Glutamatergic neuron (in vitro differentiated cells): ENCODE measurements around the gene IL1RL2. TPM values are rescaled to one million over a fixed set of nuclear protein-coding genes. Genes with fewer than 3 reads are reported as not detected.

Experiments used
- DNase-seq: peaks from one replicate; pipeline ENCODE4 v3.0.0; 2022
- H3K27ac Mint-ChIP-seq: one replicate; pipeline ENCODE4 v1.8.0; 2020; ENCODE audit warnings: mild to moderate bottlenecking, mixed read lengths, inconsistent platforms; ENCODE audit not compliant: unreplicated experiment
- H3K27me3 Mint-ChIP-seq: one replicate; pipeline ENCODE4 v1.8.0; 2020; ENCODE audit warnings: mild to moderate bottlenecking, moderate library complexity, mixed read lengths, inconsistent platforms; ENCODE audit not compliant: unreplicated experiment
- H3K36me3 Mint-ChIP-seq: one replicate; pipeline ENCODE4 v1.8.0; 2020; ENCODE audit warnings: mild to moderate bottlenecking, mixed read lengths, inconsistent platforms; ENCODE audit not compliant: unreplicated experiment
- H3K4me1 Mint-ChIP-seq: one replicate; pipeline ENCODE4 v1.8.0; 2020; ENCODE audit warnings: mild to moderate bottlenecking, low read depth, mixed read lengths, inconsistent platforms; ENCODE audit not compliant: unreplicated experiment
- H3K4me3 Mint-ChIP-seq: one replicate; pipeline ENCODE4 v1.8.0; 2020; ENCODE audit warnings: mild to moderate bottlenecking, mixed read lengths, inconsistent platforms; ENCODE audit not compliant: unreplicated experiment
- H3K9me3 Mint-ChIP-seq: one replicate; pipeline ENCODE4 v1.8.0; 2020; ENCODE audit warnings: mild to moderate bottlenecking, moderate library complexity, mixed read lengths, inconsistent platforms; ENCODE audit not compliant: unreplicated experiment
- total RNA-seq: library from RNA; stranded (reverse); fragmentation: NEBNext Ultra II Directional; extraction: Animal tissue kit (Norgen Biotek cat#: 25700); gene quantifications from one replicate; pipeline ENCODE4 v1.2.1, GENCODE V29; 2021; ENCODE audit not compliant: unreplicated experiment
- TF ChIP-seq, protein P1 (sequence below): fragments of 200-600 bp; sonication (generic); IDR thresholded peaks from one replicate; pipeline ENCODE4 v1.5.0; 2021; ENCODE audit not compliant: partially characterized antibody, unreplicated experiment

IL1RL2 gene
- total RNA-seq, 1 donor from 2014 or later = not detected

DNA sequence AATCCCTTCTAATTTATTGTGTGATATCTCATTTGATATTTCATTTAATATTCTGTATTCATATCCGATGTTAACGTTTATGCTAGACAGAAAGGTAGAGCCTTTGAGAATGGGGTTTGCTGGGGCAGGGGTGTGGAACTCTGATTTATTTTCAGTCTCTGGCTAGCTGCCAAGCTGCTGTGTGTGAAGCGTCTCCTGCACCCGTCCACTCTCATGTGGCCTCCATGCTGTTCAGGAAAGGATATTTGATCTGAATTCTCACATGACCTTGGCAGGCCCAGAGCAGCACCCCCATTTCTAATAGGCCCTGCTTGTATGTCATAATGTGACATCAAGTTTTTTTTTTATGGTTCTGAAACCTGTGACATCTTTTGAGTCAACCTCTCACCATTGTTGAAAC lies 42.7 kb upstream of the IL1RL2 start:
- H3K9me3 Mint-ChIP-seq = peaks cover 7% of the 10 kb centered on the region
- no peak overlapping the region for H3K4me3 Mint-ChIP-seq
- H3K27ac Mint-ChIP-seq = no peak overlapping the region
- H3K36me3 Mint-ChIP-seq = peaks cover 10% of the 10 kb centered on the region
- H3K27me3 Mint-ChIP-seq = peaks cover 6% of the 10 kb centered on the region
- H3K4me1 Mint-ChIP-seq = no peaks in the 10 kb centered on the region
- TF ChIP-seq, protein P1, sequence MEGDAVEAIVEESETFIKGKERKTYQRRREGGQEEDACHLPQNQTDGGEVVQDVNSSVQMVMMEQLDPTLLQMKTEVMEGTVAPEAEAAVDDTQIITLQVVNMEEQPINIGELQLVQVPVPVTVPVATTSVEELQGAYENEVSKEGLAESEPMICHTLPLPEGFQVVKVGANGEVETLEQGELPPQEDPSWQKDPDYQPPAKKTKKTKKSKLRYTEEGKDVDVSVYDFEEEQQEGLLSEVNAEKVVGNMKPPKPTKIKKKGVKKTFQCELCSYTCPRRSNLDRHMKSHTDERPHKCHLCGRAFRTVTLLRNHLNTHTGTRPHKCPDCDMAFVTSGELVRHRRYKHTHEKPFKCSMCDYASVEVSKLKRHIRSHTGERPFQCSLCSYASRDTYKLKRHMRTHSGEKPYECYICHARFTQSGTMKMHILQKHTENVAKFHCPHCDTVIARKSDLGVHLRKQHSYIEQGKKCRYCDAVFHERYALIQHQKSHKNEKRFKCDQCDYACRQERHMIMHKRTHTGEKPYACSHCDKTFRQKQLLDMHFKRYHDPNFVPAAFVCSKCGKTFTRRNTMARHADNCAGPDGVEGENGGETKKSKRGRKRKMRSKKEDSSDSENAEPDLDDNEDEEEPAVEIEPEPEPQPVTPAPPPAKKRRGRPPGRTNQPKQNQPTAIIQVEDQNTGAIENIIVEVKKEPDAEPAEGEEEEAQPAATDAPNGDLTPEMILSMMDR = no peak
- DNase-seq = no peak

DNA sequence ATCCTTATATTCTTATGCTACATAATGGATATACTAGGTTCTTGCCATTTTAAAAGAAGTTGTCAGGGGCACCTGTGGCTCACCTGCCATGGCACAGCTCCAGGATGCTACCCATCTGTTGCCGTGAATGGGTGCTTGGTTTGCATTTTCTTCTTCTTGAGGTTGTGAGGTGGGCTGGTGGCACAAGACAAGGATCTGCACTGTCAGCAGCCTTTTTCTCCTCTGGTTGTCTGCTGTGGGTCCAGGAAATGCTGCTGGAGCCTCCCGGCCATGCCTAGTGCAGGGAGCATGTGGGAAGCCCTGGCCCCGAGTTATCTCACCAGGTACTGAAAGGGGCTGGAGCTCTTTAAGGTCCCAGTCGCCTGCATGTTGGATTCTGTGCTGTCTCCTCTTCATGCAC lies 41.7 kb upstream of the IL1RL2 start:
- TF ChIP-seq, protein P1 = no peak
- no peak overlapping the region for H3K4me3 Mint-ChIP-seq
- no peaks in the 10 kb centered on the region for H3K4me1 Mint-ChIP-seq

DNA sequence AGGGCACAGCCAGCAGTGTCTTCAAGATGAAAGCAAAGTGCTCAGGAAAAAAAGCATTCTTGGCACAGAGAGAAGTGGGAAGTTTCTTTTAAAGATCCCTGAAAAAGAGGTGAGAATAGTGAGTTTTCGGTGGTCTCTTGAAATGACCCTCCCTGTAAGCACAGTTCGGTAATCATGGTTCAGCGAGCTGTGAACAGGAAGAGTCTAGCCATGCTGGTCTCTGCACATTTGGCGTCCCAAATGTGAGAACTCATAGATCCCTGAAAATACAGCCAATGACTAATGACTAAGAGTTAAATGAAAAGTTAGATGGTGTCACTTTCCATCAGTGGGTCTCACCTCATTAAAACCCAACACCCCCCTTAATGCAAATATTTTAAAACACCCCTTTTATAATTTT lies 40.9 kb upstream of the IL1RL2 start:
- Mint-ChIP-seq H3K9me3 (peaks cover 5% of the 10 kb centered on the region), H3K36me3 (peaks cover 6% of the 10 kb centered on the region), H3K27ac (no peak overlapping the region), H3K4me1 (no peaks in the 10 kb centered on the region), H3K27me3 (peaks cover 6% of the 10 kb centered on the region), H3K4me3 (no peak overlapping the region)
- DNase-seq = no peak
- TF ChIP-seq, protein P1 = no peak

More for the DNA sequence above, 41.7 kb upstream of the IL1RL2 start:
- no peak overlapping the region for H3K27ac Mint-ChIP-seq
- peaks cover 7% of the 10 kb centered on the region for H3K9me3 Mint-ChIP-seq
- H3K27me3 Mint-ChIP-seq = peaks cover 6% of the 10 kb centered on the region
- no peak for DNase-seq
- H3K36me3 Mint-ChIP-seq = peaks cover 10% of the 10 kb centered on the region

DNA sequence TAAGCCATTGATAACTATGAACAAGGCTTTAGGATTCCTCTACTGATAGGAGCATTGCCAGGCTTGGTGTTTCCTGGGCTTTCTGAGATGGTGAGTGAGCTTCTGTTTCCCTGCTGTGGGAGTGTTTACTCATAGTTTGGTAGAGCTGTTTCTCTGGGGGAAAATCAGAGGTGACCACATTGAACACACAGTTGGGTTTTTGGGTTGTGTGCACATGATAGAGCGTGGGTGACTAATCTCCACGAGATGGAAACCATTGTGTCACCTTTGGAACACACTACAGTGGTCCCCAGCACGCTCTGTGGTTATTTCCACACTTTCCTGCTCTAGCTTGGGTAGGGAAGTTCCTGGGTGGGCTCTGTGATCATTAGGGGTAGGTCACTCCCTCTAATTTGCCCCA lies 38.9 kb upstream of the IL1RL2 start:
- peaks cover 7% of the 10 kb centered on the region for H3K9me3 Mint-ChIP-seq
- no peak overlapping the region for H3K4me3 Mint-ChIP-seq
- TF ChIP-seq, protein P1 = no peak
- DNase-seq = no peak
- H3K36me3 Mint-ChIP-seq = peaks cover 6% of the 10 kb centered on the region
- H3K27ac Mint-ChIP-seq = no peak overlapping the region
- no peaks in the 10 kb centered on the region for H3K4me1 Mint-ChIP-seq
- H3K27me3 Mint-ChIP-seq = peaks cover 2% of the 10 kb centered on the region

DNA sequence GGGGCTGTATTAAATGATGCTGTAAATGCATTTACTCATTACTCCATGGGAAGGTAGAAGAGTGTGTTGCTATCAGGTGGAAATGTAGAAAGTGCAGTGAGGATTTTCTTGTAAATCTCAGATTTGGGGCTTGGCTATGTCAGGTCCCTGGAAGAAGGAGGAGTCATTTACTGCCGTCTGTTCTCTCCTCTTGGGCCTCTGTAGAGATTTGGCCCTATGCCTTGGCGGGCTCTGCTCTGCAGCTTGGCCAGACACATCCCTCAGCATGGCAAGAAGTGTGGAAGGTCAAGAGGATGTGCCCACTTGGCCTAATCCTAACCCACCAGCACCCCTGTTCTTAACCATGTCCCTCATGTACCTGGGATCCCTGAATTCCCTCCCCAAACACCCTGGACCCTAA lies 37.6 kb upstream of the IL1RL2 start:
- no peaks in the 10 kb centered on the region for H3K27me3 Mint-ChIP-seq
- peaks cover 6% of the 10 kb centered on the region for H3K36me3 Mint-ChIP-seq

More for the DNA sequence above, 37.6 kb upstream of the IL1RL2 start:
- TF ChIP-seq, protein P1 = no peak
- no peaks in the 10 kb centered on the region for H3K4me1 Mint-ChIP-seq
- H3K9me3 Mint-ChIP-seq = peaks cover 3% of the 10 kb centered on the region
- DNase-seq = no peak
- no peak overlapping the region for H3K27ac Mint-ChIP-seq
- H3K4me3 Mint-ChIP-seq = no peak overlapping the region
